ENCODE data around the gene LDB1.
A peak's percentile ranks its signal among the peaks of the same experiment; 100 is the strongest.

The LDB1 gene

DNA sequence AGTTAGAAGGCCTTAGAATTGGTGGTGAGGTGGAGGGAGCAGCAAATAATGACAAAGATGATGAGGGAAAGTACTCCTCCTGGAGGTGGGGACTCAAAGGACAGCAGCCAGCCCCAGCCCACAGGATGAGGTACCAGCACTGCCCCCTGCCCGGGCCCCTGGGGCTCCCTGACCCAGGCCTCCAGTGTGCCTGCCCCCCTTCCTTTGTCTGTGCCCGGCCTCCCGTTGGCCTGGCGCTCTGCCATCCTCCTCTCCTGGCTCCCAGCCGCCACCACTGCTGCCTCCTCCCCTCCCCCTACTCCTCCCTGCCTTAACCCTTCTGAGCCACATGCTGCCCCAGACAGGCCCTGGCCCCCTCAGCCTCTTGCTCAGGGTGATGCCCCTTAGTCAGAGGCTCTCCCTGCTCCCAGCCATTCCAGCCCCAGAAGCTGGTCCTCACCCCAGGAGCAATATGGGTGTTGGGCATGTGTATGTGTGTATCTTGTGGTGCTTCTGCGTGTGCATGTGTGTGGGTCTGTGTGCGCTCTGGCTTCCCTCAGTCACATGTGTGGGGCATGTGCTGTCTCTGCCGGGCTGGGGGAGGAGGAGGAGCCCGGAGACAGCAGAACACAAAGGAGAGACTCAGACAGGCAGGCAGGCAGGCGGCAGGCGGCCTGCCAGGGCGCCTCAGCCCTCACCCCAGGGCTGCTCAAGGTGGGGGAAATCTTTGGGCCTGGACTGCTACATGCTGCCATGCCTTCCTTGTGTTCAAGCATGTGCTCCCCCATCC lies 2.6 kb downstream of the LDB1 start:
- H3K9ac ChIP-seq (ENCODE audit: low read depth, low read length), result peak overlapping the region; percentile 93
- peak overlapping the region; percentile 60 for H3K4me3 ChIP-seq (ENCODE audit: low read length)
- H3K36me3 ChIP-seq (ENCODE audit: insufficient read depth, low read length), result no peaks in the 10 kb centered on the region
- no peaks in the 10 kb centered on the region for H3K27me3 ChIP-seq (ENCODE audit: control insufficient read depth, insufficient read depth, low read length)
- no peaks in the 10 kb centered on the region for H3K9me3 ChIP-seq (replicated peaks; ENCODE audit: low read length)
- peak overlapping the region; percentile 90 for H3K4me2 ChIP-seq (ENCODE audit: low read length)
- H3K4me1 ChIP-seq (ENCODE audit: control insufficient read depth, insufficient read depth, low read length), result peaks cover 62% of the 10 kb centered on the region

DNA sequence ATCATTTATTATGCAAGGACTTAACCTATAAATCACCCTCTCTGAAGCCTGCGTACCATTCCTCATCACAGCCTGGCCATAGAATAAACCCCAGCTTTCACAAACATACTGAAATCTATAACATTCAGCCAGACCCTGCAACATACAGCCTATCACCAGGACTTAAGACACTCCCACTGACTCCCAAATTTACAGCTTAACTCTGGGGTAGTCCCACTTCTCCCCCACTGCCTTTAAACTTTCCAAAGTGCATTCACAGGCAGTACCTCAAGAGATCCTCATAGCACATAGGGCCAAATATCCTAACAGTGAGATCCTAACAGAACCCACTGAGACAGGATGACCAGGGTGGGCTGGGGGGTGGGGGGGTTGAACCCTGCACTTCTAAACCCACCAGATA lies 3.5 kb downstream of the LDB1 start:
- H3K27me3 ChIP-seq (ENCODE audit: control insufficient read depth, insufficient read depth, low read length), result no peaks in the 10 kb centered on the region
- H3K9me3 ChIP-seq (replicated peaks; ENCODE audit: low read length), result no peaks in the 10 kb centered on the region
- H3K4me2 ChIP-seq (ENCODE audit: low read length), result peak overlapping the region; percentile 90
- no peak overlapping the region for H3K4me3 ChIP-seq (ENCODE audit: low read length)
- no peaks in the 10 kb centered on the region for H3K36me3 ChIP-seq (ENCODE audit: insufficient read depth, low read length)
- peaks cover 61% of the 10 kb centered on the region for H3K4me1 ChIP-seq (ENCODE audit: control insufficient read depth, insufficient read depth, low read length)
- no peak overlapping the region for H3K9ac ChIP-seq (ENCODE audit: low read depth, low read length)

DNA sequence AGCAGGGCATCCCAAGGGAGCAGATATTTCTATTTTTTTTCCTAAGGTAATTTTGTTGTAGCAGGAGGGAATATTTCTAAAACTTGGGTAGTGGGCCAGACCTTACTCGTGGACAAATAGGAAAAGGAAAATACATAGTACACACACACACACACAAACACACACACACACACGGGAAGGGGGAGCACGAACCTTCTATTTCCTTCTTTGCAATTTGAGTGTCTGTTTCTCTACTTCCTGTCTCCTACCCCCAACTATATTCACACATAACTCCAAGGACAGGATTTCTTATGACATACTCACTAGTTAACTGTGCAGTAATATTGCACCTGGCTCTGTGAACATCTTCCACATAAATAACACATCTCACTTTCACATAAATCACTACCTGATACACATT lies 4.4 kb downstream of the LDB1 start:
- Histone ChIP-seq H3K27me3 (ENCODE audit: control insufficient read depth, insufficient read depth, low read length) (no peaks in the 10 kb centered on the region), H3K4me3 (ENCODE audit: low read length) (peak overlapping the region; percentile 87), H3K9me3 (replicated peaks; ENCODE audit: low read length) (no peaks in the 10 kb centered on the region), H3K9ac (ENCODE audit: low read depth, low read length) (peak overlapping the region; percentile 66), H3K36me3 (ENCODE audit: insufficient read depth, low read length) (peaks cover 6% of the 10 kb centered on the region), H3K4me2 (ENCODE audit: low read length) (peak overlapping the region; percentile 89), H3K4me1 (ENCODE audit: control insufficient read depth, insufficient read depth, low read length) (peaks cover 52% of the 10 kb centered on the region)

DNA sequence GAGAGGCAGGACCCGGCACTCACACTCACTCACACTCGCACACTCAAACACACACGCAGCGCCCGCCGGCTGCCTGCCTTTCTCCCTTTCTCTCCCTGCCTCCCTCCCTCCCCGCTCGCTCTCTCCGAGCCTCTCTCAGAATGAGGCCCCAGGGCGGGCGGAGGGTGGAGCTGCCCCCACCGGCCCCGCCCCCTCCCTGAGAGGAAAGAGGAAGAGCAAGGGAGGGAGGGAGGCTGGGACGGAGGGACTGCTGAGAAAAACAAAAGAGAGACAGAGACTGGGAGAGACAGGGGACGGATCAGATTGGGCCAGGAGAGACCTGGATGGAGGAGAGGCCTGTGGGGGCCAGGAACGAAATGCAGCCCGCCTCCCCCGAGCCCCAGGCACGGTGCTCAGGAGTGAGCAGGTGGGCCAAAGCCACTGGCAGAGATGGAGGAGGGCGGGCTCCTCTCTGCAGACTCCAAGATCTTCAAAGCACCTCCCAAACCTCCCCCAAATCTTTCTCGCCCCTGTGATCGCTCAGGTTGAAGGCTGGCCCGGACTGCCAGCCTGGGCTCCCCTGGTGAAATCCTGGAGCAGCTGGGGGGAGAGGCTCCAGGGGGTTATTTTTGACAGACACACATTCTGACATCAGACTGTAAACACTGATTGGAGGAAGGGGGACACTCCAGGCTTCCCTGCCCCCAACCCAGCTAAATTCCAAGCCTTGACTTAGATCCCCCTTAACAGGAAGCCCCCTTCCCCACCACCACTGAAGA lies 5.1 kb downstream of the LDB1 start:
- H3K27me3 ChIP-seq (ENCODE audit: control insufficient read depth, insufficient read depth, low read length), result no peaks in the 10 kb centered on the region
- H3K4me3 ChIP-seq (ENCODE audit: low read length), result peak overlapping the region; percentile 87
- H3K9ac ChIP-seq (ENCODE audit: low read depth, low read length), result peak overlapping the region; percentile 66
- H3K36me3 ChIP-seq (ENCODE audit: insufficient read depth, low read length), result peaks cover 13% of the 10 kb centered on the region
- H3K4me1 ChIP-seq (ENCODE audit: control insufficient read depth, insufficient read depth, low read length), result peaks cover 52% of the 10 kb centered on the region
- peak overlapping the region; percentile 89 for H3K4me2 ChIP-seq (ENCODE audit: low read length)
- no peaks in the 10 kb centered on the region for H3K9me3 ChIP-seq (replicated peaks; ENCODE audit: low read length)

DNA sequence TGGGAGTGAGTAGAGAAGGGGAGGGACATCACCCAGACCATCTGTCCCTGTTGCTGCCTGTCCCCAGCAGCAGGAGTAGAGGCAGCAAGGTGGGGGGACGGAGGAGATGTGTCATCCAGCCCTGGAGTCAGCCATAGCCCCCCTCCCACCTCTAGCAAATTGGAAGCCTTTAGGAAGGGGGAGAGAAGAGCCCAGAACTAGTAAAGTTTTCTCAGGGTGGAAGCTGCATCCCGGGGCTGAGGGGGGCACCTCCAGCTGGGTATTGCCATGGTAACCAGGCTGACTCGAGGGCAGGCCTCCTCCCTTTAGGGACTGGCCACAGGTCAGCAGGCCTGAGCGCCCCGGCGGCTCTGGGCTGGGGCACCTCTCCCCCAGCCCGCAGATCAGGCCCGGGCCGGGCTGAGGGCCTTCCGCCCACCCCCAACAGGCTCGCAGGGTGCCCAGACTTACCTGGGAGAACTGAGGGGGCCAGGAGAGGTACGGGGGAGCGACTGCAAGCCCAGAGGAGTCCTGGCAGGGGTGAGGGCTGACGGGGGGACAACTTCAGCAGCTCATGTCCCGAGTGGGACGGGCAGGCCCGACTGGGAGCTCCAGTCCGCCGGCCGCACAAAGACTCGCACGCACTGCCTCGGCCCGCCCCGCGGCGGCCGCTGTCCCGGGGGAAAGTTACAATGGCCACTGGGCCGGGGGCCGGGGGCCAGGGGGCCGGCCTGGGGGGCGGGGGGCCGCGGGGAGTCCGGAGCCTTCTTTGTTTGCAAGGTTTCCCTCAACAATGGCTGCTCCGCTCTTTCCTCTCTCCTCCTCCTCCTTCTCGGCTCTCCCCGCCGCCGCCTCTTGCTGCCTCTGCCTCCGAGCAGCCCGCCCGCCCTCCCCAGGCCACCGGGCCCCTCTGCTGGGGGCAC lies 6.0 kb downstream of the LDB1 start:
- peaks cover 22% of the 10 kb centered on the region for H3K36me3 ChIP-seq (ENCODE audit: insufficient read depth, low read length)
- peak overlapping the region; percentile 89 for H3K9ac ChIP-seq (ENCODE audit: low read depth, low read length)
- H3K9me3 ChIP-seq (replicated peaks; ENCODE audit: low read length), result no peaks in the 10 kb centered on the region
- peaks cover 49% of the 10 kb centered on the region for H3K4me1 ChIP-seq (ENCODE audit: control insufficient read depth, insufficient read depth, low read length)
- H3K4me3 ChIP-seq (ENCODE audit: low read length), result peak overlapping the region; percentile 87
- H3K27me3 ChIP-seq (ENCODE audit: control insufficient read depth, insufficient read depth, low read length), result no peaks in the 10 kb centered on the region
- H3K4me2 ChIP-seq (ENCODE audit: low read length), result peak overlapping the region; percentile 97

DNA sequence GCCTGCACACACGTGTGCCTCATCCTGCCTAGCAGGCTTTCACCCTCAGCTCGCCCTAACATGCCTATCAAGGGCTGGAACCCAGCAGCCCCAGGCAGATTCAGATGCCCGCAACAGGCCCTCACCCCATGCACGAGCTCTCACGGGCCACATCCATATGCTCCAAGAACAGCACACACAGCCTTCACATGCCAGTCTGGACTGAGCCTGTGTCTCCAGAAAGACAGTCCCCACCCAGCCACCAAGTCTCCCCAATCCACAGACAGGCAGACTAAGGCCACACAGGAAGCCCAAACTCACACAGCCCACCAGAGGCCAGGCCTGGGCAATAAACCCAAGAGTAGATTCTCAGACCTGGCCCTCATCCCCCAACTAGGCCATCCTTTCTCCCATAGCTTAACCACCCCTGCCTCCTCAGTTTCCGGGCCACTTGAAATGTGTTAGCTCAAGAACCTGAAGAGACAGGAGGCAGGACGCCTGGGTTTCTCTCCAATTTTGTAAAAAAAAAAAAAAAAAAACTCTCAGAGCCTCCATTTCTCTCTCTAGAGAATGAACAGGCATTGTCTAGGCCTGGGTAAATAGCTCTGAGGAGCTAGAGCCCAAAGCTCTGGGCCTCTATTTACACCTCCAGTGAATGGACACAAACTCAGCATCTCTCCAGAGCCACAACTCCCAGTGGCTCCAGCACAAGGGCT lies 6.8 kb downstream of the LDB1 start:
- Histone ChIP-seq H3K9ac (ENCODE audit: low read depth, low read length) (peak overlapping the region; percentile 89), H3K4me3 (ENCODE audit: low read length) (peak overlapping the region; percentile 87), H3K27me3 (ENCODE audit: control insufficient read depth, insufficient read depth, low read length) (no peaks in the 10 kb centered on the region), H3K4me1 (ENCODE audit: control insufficient read depth, insufficient read depth, low read length) (peaks cover 41% of the 10 kb centered on the region), H3K36me3 (ENCODE audit: insufficient read depth, low read length) (peaks cover 30% of the 10 kb centered on the region), H3K9me3 (replicated peaks; ENCODE audit: low read length) (no peaks in the 10 kb centered on the region), H3K4me2 (ENCODE audit: low read length) (peak overlapping the region; percentile 97)

DNA sequence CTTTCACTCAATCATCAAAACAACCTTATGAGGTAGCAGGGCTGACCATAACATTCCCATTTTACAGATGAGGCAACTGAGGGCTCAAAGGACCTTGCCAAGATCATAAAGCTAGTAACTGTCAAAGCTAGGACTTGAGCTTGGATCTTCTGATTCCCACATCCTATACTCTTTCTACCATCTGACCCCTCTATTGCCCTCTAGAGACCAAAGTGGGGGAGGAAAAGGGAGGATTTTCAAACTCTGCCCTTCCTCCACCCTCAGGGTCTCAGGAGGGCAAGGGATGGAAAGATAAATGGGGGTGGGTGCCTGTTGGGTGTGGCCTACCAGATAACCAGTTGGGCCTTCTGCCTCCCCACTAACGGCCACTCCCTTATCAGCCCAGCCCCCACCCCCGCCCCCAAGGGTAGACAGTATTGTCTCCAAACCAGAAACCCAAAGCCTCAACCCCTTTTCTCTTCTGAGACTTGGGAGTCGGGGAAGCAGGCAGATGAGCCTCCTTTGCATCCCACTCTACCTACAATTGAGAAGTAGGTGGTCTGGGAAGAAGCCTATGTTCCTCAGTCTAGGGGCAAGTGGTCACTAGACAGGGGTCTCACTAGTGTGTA lies 7.9 kb downstream of the LDB1 start:
- Histone ChIP-seq H3K4me2 (ENCODE audit: low read length) (peak overlapping the region; percentile 97), H3K27me3 (ENCODE audit: control insufficient read depth, insufficient read depth, low read length) (no peaks in the 10 kb centered on the region), H3K9me3 (replicated peaks; ENCODE audit: low read length) (no peaks in the 10 kb centered on the region), H3K9ac (ENCODE audit: low read depth, low read length) (peak overlapping the region; percentile 89), H3K36me3 (ENCODE audit: insufficient read depth, low read length) (peaks cover 38% of the 10 kb centered on the region), H3K4me3 (ENCODE audit: low read length) (no peak overlapping the region), H3K4me1 (ENCODE audit: control insufficient read depth, insufficient read depth, low read length) (peaks cover 30% of the 10 kb centered on the region)

DNA sequence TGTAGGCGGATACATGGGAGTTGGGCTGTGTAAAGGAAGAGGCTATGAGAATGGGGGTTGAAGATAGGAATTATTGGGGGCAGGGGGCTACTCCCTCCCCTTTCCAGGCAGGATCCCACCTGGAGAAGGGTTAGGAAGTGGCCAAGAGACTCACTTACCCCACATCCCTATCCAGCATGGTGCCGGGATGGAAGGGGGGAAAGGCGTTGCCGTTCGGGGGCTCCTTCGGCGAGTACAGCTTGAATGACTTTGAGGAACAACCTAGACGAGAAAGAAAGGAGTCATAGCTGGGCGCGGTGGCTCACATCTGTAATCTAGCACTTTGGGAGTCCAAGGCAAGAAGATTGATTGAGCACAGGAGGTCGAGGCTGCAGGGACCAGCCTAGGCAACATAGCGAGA lies 8.9 kb downstream of the LDB1 start:
- Histone ChIP-seq H3K4me2 (ENCODE audit: low read length) (no peak overlapping the region), H3K4me3 (ENCODE audit: low read length) (no peak overlapping the region), H3K36me3 (ENCODE audit: insufficient read depth, low read length) (peaks cover 47% of the 10 kb centered on the region), H3K4me1 (ENCODE audit: control insufficient read depth, insufficient read depth, low read length) (peaks cover 20% of the 10 kb centered on the region), H3K27me3 (ENCODE audit: control insufficient read depth, insufficient read depth, low read length) (no peaks in the 10 kb centered on the region), H3K9ac (ENCODE audit: low read depth, low read length) (no peak overlapping the region), H3K9me3 (replicated peaks; ENCODE audit: low read length) (no peaks in the 10 kb centered on the region)

DNA sequence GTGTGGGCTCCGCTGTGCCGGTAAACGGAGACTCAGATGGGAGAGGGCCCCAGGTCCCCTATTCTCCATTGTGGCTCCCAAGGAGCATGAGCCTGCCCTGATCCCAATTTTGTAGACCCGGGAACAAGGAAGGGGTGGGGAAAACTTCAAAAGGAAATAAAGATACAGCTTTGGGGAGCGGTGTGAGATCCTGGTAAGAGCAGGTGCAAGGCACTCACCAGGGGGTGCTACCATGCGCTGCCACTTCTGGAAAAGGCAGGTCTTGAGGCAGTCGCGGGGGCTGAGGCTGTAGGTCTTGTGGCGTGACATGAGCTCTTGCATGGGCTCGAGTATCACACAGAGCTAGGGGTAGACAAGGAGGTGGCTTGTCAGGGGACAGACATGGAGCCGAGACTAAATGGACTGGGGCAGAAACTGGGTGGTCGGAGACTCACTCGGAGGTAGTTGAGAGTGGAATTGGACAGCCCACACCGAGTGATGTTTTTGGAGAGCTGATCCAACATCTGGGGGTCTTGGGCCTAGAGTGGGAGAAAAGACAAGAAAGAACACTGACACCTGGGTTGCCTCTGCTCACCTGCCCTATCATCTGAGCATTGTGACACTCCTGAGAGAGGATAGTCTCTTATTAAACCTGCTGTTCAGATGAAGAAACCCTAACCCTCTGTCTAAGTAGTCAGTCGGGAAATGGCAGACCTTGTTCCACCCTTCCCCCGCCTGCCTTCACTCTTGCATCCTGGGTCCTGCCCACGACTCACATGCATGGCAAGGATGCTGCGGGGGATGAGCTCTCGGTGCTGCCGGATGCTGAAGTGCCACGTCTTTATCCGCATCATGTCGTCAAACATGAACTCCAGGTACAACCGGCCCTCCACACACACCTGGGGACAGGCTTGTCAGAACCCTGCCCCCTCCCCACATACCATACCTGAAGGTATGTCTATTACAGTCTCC lies 10.7 kb downstream of the LDB1 start:
- Histone ChIP-seq H3K4me3 (ENCODE audit: low read length) (no peak overlapping the region), H3K4me1 (ENCODE audit: control insufficient read depth, insufficient read depth, low read length) (peaks cover 9% of the 10 kb centered on the region), H3K4me2 (ENCODE audit: low read length) (no peak overlapping the region), H3K27me3 (ENCODE audit: control insufficient read depth, insufficient read depth, low read length) (no peaks in the 10 kb centered on the region), H3K9ac (ENCODE audit: low read depth, low read length) (no peak overlapping the region), H3K9me3 (replicated peaks; ENCODE audit: low read length) (no peaks in the 10 kb centered on the region), H3K36me3 (ENCODE audit: insufficient read depth, low read length) (peaks cover 55% of the 10 kb centered on the region)

DNA sequence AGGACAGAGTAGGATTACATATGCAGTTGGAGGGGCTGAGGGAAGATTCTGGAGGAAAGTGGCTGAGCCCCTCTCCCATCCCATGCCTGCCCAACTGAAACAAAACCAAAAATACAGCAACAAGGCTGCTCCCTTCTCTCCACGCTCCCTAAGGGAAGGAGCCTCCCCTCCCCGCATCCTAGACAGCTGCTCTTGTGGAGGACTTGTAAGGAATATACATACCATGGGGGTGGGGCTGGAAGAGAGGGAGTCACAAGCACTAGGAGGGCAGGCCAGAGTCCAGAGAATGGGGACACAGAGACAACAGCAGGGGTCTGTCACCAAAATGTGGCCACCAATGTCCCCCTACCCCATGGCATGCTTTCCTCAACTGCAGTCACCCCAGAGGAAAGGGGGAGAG lies 13.2 kb downstream of the LDB1 start:
- Histone ChIP-seq H3K9ac (ENCODE audit: low read depth, low read length) (no peak overlapping the region), H3K4me3 (ENCODE audit: low read length) (no peak overlapping the region), H3K4me2 (ENCODE audit: low read length) (no peak overlapping the region), H3K36me3 (ENCODE audit: insufficient read depth, low read length) (peaks cover 58% of the 10 kb centered on the region), H3K27me3 (ENCODE audit: control insufficient read depth, insufficient read depth, low read length) (no peaks in the 10 kb centered on the region), H3K9me3 (replicated peaks; ENCODE audit: low read length) (no peaks in the 10 kb centered on the region), H3K4me1 (ENCODE audit: control insufficient read depth, insufficient read depth, low read length) (no peaks in the 10 kb centered on the region)
